BJ (cell line): ENCODE results near the gene GPANK1. TPM values are rescaled to one million over a fixed set of nuclear protein-coding genes. Genes with fewer than 3 reads are reported as not detected.

Source experiments
- CTCF ChIA-PET: fragments of 350-600 bp; formaldehyde crosslinking; extraction: SDS; loops from one replicate; lab custom pipeline; 2021; ENCODE audit warnings: antibody characterized with exemption, inconsistent platforms; lab: Yijun Ruan, JAX
- POLR2A ChIA-PET: fragments of 300-600 bp; sonication (Branson Sonifier 250); formaldehyde crosslinking; extraction: SDS; loops from one replicate; lab custom pipeline; 2021; ENCODE audit warnings: antibody characterized with exemption; lab: Charles Lee
- DNase-seq: peaks from one replicate; pipeline ENCODE4 v3.0.0-alpha.2; 2011; ENCODE audit warnings: low read depth
- H3K27me3 ChIP-seq: 2 replicates; pipeline ENCODE4 v1.6.0; 2011; ENCODE audit warnings: low read length; ENCODE audit not compliant: control insufficient read depth, insufficient read depth
- H3K36me3 ChIP-seq: 2 replicates; pipeline ENCODE4 v1.5.1; 2011; ENCODE audit warnings: low read length; ENCODE audit not compliant: control insufficient read depth, insufficient read depth
- H3K4me3 ChIP-seq: 2 replicates; pipeline ENCODE4 v1.5.1; 2011; ENCODE audit warnings: low read depth, mild to moderate bottlenecking, control low read depth, low read length
- CTCF ChIP-seq: IDR thresholded peaks from 2 replicates; pipeline ENCODE4 v1.5.1; 2011; ENCODE audit warnings: low read depth, mild to moderate bottlenecking, control low read depth, inconsistent platforms, low read length, moderate library complexity; ENCODE audit not compliant: insufficient read depth
- polyA plus RNA-seq: library from polyadenylated mRNA; depleted of rRNA; stranded (reverse); fragments of >200 nt; gene quantifications from 2 replicates; pipeline ENCODE4 v1.2.3, GENCODE V29; 2011

Gene GPANK1
- polyA plus RNA-seq, 1 experiment, result 15.0 TPM

GRCh38 chr6:31662124-31662723, 2.6 kb downstream of the GPANK1 start:
- no peaks in the 10 kb centered on the region for H3K27me3 ChIP-seq
- no peak overlapping the region for H3K4me3 ChIP-seq
- ChIA-PET CTCF (interaction anchor here (0.6 kb wide), 1 partner anchor 113 kb away, joined by 3 read pairs; no protein-coding TSS in a partner anchor), POLR2A (no interaction called here)
- DNase-seq, result no peak
- H3K36me3 ChIP-seq, result peaks cover 8% of the 10 kb centered on the region
- TF ChIP-seq CTCF, result no peak

DNA sequence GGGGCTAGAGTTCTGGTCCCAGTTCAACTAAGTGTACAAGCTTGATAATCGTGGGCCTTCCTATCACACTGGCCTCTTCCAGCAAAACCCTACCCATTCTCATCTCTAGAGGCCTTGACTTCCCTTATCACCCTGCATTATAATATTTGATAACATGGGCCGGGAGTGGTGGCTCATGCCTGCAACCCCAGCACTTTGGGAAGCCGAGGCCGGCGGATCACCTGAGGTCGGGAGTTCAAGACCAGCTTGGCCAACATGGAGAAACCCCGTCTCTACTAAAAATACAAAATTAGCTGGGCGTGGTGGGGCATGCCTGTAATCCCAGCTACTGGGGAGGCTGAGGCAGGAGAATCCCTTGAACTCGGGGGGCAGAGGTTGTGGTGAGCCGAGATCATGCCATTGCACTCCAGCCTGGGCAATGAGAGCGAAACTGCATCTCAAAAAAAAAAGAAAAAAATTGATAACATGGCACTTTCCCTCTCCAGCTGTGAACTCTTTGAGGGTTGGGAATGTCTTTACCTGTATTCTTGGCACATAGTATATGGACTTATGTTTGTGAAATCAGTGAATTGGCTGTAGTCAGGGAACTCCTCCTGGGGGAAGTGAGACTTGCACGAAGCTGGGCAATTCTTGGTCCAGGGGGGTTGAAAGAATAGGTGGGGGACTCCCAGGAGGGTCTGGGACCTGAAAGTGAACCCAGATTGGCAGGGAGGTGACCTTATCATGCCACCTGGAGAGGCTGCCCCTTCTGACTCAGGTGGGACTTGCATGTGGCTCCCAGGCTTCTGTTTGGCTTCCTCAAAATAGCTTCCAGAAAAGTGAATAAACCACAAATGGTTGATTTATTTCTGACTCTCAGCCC, 3.3 kb downstream of the GPANK1 start:
- POLR2A ChIA-PET, result interaction anchor here (1.0 kb wide), 1 partner anchor 10 kb away, joined by 11 read pairs; no protein-coding TSS in a partner anchor
- no peak for DNase-seq

DNA sequence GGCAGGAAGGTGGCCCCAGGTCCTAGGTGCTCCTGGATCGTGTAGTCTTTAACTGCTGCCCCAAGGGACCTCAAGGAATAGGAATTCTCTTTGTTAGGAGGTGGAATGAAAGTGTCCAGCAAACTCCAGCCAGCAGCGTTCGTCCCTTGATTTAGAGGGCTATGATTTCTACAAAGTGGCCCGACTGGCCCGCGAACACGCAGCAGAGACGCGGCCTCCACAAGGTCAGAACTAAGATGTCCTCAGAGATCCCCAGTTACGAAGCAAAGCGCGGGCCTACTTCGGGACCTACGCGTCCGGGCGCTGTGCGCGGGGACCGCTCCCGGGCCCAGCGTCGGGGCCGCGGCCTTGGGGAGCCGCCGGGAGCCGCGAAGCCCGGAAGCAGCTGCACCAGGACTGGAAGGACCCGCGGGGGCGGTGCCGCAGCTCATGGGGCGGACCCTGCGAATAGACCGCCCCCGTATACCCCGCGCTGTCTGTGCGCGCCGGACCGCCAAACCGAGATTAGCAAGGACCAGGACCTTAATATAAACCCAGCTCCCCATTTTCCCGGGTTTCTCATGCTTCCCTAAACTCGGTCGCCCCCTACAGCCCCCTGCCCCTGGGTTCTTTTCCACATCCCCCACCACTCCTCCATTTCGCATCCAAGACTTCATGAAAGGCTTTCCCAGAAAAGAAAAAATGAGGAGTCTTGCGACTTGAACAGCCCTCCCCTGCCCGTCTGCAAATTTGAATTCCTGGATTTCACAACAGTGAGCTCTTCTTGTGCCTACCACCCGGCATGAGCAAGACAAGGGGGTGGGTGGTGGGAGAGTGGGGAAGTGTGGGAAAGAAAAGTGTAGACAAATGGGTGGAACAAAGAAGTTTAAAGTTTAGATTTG, 4.2 kb downstream of the GPANK1 start, which contains the start of gene C6orf47:
Gene C6orf47, minus strand, starts transcription at position 398 of the 881 bp plus-strand sequence. CDS start 831 bp downstream, outside the sequence.
- Histone ChIP-seq H3K27me3 (no peaks in the 10 kb centered on the region), H3K36me3 (peaks cover 8% of the 10 kb centered on the region), H3K4me3 (peak within 1 kb of the TSS; percentile 59)
- no peak for DNase-seq
- ChIA-PET POLR2A (interaction anchor here (0.5 to 1.0 kb wide), 3 partner anchors 9 to 146 kb away, joined by 3 to 11 read pairs (median 3); partner anchors contain the start of gene LSM2), CTCF (interaction anchor here (0.6 to 1.6 kb wide), 5 partner anchors 9 to 203 kb away, joined by 3 to 8 read pairs (median 4); partner anchors contain the start of genes ATP6V1G2 and BAG6)
- no peak for TF ChIP-seq CTCF

More for the DNA sequence above, 3.3 kb downstream of the GPANK1 start:
- Histone ChIP-seq H3K4me3 (peak overlapping the region; percentile 59; the same call in 1 of the 2 replicates), H3K36me3 (peaks cover 7% of the 10 kb centered on the region), H3K27me3 (no peaks in the 10 kb centered on the region)
- CTCF ChIA-PET, result interaction anchor here (0.6 to 1.6 kb wide), 5 partner anchors 9 to 202 kb away, joined by 3 to 8 read pairs (median 4); partner anchors contain the start of genes ATP6V1G2 and BAG6
- no peak for TF ChIP-seq CTCF

DNA sequence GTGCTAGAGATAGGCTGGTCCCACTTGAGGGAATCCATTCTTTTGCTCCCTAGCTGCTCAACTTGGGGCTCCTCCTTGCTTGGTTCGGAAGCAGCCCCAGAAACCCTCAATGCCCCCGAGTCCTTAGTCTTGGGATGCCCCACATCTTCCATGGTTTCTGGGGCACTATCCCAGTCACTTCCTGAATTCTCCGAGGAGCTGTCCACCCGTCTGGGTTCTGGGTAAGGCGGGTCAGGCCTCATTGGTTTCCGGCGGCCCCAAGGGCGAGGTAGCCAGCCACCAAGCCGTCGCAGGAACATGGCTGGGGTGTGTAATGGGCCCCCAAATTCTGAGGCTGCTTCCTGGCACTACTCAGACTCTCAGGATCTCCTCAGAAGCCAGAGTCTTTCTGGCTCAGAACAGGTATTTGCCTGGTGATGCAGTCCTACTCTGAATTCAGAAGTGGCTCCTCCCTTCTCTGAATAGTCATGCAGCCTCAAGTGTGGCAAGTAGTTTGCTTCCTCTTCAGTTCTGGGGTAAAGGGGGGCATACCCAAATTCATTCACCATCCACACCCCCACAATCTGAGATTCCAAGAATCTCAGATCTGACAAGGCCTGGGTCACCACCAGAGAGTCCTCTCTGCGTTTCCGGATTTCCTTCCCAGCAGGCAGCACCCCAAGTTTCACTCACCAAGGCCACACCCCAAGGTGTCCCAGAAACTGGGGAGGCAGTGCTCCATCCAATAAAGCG, 5.0 kb downstream of the GPANK1 start:
- peak overlapping the region; percentile 59 for H3K4me3 ChIP-seq
- POLR2A ChIA-PET, result interaction anchor here (0.5 to 0.7 kb wide), 2 partner anchors 23 to 147 kb away, joined by 3 read pairs; partner anchors contain the start of gene LSM2
- no peak for TF ChIP-seq CTCF
- DNase-seq, result no peak
- H3K27me3 ChIP-seq, result no peaks in the 10 kb centered on the region
- H3K36me3 ChIP-seq, result peaks cover 8% of the 10 kb centered on the region
- CTCF ChIA-PET, result interaction anchor here (1.4 kb wide), 1 partner anchor 113 kb away, joined by 4 read pairs; the partner anchor contains the start of gene ATP6V1G2
